Lung microvascular endothelial cell (primary cell): ENCODE results near the gene MACO1. TPM values are rescaled to one million over a fixed set of nuclear protein-coding genes. Genes with fewer than 3 reads are reported as not detected.
"Not testable (repeated sequence)": the region's sequence is repeated elsewhere in the genome, so short reads cannot be mapped to it uniquely, and the experiment has no call there.

Experiments used
- DNase-seq, 2 donors: peaks; one replicate each; pipeline versions ENCODE4 v3.0.0 to v3.0.0-alpha.2; 2010; ENCODE audit warnings: low read depth in 2 of 2
- total RNA-seq: library from RNA; depleted of rRNA; stranded (reverse); fragments of >200 nt; gene quantifications from 2 replicates; pipeline ENCODE4 v1.2.1, GENCODE V29; 2014

The MACO1 gene
- total RNA-seq, 1 donor from 2014 or later, result 21.8 TPM

DNA sequence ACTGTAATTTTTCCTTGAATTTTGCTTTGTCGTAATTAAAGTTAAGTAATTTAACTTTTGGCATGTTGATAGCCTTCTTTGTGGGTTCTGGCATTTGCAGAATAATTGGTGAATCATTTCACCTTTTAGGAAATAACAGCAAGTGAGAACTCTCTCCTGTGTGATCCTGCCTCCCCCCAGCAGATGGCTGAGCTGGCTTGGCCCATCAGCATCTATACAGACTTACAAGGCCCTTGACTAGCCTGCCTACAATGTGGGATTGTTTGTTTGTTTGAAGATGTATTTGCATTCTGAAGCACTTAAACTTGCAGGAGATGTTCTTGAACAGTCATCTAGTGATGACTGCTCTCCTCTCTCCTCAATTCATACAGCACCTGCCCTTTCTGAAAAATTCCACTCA is 55.9 kb downstream of the MACO1 start:
- DNase-seq, result peak; percentile 19 to 22

DNA sequence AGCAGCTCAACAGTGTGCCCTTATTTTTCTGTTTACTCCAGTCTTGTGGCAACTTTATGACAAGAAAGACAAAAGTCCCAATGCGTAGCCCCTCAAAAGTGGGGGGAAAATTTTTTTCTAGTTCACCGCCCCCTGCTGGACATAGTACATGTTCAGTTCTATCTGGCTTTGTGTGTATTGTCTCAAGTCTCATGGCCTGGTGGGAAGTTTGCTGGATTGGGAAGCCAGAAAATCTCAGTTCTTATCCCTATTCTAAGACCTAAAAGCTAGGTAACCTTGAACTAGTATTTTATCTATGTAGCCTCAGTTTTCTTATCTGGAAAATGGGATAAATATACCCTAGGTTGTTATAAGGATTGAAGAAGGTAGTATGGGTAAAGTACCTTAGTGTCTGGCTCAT is 56.9 kb downstream of the MACO1 start:
- DNase-seq, result no peak

DNA sequence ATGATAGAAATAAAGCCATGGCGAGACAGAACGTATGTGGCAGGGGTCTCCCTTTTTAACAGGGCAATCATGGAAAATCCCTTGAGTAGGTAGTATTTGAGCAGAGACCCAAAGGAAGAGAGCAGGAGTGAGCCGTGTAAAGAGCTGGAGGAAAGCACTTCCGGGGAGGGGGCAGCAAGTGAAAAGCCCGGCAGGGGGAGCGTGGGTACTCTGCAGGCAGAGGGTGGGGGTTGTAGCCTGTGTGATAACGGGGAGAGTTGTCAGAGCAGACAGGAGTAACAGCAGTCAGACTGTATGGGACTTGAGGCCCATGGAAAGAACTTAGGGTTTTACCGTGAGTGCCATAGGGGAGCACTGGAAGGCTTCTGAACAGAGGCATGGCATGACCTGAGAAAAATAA is 61.6 kb downstream of the MACO1 start:
- no peak for DNase-seq

DNA sequence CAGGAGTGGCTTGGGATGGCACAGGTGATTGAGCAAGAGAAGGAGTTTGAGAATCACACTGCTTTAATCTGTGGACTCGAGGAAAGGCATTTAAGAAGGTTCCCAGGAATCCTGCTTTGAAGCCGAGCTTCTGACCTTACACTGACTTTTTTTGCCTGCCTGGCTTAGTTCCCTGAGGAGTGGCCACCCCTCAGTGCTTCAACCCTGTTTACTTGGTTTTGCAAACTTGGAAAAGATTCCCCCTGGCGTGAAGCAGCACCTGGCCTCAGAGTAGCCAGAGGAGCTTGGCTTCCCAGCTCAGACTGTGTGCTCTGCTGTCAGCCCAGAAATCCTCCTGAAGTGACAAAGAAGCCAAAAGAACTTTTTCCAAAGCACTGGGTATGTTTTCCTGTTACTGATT is 64.3 kb downstream of the MACO1 start:
- no peak for DNase-seq

DNA sequence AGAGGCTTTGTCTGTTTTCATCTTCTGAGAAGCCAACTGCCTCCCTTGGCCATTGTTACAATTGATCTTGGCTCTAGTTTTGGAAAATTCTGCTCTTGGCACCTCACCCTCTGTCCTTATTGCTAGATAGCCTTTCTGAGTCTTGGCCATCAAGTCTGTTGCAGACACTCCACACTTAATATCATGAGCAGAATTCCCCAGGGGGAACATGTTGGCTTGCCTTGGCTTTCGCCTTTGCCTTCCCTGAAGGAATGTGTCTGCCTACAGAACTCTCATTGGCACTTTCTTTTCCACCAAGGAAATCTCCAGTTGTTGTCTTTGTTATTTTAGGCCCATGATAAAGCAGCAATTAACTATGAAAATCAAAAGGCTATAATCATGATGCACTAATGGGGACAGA is 70.0 kb downstream of the MACO1 start:
- DNase-seq, result no peak

DNA sequence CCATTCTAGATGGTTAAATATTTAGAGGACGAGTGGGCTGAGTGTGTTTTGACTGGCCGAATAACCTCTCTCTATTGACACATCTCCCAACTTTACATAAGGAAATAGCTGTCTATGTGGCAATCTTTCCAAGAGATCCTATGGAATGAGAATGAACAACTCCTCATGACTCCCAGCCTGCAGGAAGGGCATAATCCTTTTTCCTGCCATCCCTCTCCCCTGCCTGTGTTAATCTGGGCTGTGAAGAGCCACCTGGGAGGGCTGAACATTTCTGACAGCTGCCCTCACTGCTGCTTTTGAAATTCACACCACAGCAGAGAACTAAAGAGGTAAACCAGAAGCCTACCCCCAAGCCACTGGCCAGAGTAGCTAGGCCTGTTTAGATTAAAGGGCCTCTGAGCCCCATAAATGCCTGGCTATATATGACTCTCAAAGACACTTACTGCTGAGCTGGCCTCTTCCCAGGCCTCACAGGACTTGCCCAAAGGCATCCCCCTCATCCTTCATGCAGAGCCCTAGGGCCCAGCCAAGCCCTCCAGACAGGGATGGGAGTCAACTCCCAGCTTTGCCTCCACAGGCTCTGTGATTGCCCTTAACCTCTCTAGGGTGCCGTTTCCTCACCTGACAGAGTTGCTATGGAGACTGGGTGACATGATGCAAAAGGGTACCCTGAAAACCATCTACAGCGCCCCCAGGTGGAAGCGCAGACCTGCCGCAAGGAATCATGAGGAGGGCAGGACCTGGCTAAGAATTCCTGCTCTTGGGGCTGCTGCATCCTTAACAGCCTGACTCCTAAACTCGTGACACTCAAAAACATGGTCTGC is 70.8 kb downstream of the MACO1 start:
- peak in 1 of 2 donors; percentile 16 for DNase-seq

DNA sequence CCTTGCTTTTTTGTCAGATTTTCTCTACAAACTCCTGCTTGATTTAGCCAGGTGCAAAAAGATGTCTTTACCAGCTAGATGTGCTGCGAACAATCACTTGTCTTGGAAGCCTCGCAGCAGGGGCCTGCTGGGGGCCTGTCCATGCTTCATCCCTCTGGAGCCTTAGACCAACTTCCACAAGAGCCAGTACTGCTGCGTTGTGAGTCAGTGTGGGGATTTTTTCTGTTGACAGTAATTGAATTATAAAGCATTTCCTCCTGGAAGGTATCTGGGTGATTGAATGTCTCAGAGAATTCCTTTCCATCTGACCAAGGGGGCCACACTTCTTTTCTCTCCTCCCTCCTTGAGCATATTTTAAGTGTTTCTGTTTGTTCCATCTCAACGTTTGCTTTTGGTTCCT is 72.3 kb downstream of the MACO1 start:
- DNase-seq, result peak in 1 of 2 donors; percentile 62

DNA sequence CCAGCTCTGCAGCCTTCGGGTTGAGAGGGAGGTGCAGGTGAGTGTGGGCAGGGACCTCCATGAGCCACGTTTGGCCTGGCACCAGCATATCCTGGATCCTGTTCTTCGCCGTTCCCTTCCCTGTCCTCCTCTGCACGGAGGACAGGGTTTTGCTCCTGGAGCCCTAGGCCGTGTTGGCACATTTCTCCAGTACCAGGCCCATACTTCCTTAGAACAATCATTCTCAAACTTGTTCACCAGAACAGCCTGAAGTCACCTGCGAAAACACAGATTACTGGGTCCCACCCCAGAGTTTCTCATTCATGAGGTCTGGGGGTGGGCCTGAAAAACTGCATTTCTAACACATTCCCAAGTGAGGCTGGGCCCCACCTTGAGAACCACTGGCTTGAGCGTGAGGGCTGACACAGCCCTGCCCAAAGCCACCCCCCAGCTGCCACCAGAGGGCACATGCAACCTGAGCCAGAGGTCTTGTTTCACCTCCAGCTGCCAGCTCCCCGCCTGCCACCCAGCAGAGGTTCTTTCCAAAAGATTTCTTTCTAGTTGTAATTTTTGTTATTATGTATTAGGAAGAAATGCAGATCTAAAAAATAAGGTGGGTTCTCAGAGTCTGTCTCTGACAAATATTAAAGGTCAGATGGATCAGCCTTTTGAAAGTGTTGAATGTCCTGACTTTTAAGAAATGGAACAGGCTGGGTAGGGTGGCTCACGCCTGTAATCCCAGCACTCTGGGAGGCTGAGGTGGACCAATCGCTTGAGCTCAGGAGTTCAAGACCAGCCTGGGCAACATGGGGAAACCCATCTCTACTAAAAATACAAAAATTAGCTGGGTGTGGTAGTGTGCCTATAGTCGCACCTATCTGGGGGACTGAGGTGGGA is 73.1 kb downstream of the MACO1 start:
- peak; percentile 25 to 56 for DNase-seq

DNA sequence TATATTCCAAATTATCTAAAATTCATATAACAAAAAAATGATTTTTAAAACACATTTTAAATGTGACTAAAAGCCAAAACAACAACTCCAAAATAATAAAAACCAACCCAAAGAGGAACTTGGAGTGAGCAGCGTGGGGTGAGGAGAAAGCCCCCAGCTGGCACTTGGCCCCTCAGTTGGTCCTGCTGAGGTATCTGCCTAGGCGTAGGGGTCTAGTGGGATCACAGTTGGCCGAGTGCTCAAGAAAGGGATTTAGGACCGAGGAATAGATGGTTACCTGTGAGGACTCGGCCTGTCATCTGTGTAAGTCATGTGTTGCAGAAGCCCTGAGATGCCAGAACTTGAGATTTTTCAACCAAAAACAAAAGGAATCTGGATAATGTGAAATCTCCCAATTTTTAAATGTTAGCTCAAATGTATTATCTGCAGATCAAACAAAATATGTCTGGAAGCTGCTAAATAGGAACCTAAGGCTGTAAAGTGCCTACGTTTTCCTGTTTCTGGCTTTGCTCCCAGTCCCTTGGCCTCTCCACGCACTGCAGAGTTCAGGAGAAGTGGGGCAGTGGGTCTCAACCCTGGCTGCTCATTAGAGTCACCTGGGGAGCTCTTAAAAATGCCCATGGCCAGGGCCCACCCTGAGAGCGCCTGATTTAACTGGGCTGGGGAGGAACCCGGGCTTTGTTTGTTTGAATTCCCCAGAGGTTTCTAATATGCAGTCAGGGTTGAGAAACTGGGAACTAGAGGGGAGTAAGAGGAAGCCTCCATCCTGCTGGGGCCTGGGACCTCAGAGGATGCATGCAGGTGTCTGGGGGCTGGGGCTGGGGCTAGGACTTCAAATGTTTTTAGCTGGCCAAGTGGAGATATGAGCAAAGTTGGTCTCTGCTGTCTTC is 74.3 kb downstream of the MACO1 start:
- no peak for DNase-seq

DNA sequence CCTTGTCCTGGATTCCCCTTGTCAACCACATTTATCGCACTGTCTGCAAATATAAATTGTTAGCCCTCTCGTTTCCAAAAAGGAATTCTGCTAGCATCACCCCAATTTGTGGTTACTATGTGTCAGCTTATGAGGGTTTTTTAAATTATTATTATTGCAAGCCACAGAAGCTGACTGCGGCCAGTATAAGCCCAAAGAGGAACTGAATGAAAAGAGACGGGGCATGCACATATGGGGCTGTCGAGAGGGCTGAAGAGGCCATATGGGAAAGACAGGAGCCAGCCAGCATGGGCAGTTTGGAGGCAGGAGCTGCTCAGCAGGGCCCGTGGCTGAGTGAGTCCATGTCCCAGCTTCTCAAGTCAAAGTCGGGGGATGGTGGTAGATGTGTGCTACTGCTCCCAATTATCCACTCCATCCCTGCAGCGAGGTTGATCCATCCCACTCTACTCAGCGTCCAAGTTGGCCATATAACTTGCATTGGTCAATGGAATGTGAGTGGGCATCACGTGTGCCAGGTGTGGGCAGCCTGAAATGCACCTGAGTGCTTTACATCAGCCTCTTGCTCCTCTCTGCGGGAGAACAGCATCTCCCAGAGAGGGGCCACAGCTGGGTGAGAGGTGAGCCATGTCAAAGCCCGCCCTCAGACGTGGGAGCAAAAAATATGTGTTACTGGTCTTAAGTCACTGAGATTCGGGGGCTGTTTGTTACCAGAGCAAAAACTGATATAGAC is 75.1 kb downstream of the MACO1 start:
- DNase-seq, result no peak

DNA sequence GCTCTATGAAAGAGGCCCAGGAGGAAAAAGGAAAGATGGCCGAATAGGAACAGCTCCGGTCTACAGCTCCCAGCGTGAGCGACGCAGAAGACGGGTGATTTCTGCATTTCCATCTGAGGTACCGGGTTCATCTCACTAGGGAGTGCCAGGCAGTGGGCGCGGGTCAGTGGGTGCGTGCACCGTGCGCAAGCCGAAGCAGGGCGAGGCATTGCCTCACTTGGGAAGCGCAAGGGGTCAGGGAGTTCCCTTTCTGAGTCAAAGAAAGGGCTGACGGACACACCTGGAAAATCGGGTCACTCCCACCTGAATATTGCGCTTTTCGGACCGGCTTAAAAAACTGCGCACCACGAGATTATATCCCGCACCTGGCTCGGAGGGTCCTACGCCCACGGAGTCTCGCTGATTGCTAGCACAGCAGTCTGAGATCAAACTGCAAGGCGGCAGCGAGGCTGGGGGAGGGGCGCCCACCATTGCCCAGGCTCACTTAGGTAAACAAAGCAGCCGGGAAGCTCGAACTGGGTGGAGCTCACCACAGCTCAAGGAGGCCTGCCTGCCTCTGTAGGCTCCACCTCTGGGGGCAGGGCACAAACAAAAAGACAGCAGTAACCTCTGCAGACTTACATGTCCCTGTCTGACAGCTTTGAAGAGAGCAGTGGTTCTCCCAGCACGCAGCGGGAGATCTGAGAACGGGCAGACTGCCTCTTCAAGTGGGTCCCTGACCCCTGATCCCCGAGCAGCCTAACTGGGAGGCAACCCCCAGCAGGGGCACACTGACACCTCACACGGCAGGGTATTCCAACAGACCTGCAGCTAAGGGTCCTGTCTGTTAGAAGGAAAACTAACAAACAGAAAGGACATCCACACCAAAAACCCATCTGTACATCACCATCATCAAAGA is 76.1 kb downstream of the MACO1 start:
- DNase-seq, result not testable (repeated sequence)

DNA sequence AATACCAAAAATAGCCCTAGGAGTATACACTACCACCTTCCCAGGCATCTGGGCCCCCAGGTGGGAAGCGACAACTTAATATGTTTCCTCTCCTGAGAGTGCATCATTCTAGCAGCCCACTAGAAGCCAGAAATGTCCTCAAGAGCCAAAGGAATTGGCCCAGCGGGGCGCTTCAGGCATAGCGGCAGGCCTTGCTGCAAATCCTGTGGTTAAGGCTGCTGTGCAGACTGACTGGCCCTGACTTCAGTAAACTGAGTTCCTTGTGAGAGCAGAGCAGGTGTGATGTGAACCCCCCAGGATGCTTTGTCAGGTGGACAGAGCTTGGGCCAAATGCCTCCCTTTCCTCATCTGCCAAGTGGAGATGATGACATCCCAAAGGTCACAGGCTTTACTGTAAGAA is 83.0 kb downstream of the MACO1 start:
- DNase-seq, result no peak

DNA sequence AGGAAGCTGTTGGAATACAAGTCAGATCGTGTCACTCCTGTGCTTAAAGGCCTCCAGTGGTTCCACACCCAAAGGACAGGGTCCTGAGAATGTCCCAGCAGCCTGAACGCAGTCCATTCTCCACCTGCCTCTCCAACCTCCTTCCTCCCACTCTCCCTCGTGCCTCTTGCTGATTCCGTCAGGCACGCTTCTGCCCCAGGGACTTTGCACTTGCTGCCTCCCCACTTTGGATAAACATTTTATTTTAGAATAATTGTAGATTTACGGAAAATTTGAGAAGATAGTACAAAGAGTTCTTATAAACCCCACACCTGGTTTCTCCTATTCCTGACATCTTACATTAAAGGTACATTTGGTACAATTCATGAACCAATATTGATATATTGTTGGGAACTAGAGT is 84.3 kb downstream of the MACO1 start:
- DNase-seq, result no peak

DNA sequence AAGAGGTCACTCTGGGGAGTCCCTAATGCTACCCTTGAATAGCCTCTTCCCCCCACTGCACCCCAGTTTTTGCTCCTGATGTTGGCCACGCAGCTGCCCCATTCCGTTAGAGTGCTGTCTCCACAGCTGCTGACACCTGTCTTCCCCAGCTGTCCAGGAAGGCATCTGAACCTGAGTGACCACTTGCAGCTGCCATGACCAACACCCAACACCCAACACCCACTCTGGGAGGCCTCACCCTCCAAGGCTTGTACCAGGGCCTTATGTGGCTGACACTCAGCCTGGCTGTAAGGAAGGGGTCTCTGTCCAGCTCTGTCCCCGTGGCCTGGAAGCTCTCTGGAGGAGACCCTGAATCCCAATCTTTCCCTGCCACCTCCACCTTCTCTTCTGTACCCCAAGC is 86.0 kb downstream of the MACO1 start:
- DNase-seq, result no peak

DNA sequence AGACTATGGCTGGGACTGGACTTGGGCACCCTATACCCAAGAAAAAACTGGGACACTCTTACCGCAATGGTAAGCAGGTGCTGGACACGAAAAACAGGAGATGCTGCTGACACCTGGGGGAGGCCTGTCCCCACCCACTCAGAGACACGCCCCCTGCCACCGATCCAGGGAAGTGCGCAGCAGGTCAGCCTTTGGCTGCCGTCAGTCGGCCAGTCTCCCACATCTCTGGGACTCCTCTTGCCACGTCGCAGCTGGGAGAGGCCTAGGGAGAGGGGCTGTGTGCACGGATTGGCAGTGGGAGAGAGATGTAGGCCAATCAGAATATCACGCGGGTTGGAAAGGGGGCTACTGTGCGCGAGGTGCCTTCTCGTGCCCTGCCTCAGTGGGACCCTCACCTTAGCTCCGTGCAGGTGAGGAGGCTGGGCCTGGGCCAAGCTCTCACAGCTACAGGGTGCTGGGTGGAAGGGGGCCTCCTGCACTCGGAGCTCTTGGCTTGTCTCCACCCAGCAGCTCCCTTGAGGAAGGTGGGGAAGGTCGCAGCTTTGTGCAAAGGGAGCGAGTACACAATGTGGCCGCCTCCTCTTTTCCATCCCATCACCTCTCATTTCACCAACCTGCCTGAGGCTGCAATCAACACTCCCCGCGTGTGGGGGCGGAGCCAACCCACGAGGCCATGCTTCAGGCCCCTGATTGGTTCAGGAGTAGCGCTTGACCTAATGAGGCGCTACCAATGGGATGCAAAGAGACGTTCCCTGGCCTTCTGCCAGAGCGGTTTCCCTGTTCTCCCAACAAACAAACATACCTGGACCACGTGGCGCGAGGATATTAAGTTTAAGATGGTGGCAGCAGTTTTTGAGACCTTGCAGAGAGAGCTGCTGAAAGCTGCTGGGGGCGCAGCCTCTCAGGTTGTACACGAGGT is 87.0 kb downstream of the MACO1 start:
- no peak for DNase-seq

DNA sequence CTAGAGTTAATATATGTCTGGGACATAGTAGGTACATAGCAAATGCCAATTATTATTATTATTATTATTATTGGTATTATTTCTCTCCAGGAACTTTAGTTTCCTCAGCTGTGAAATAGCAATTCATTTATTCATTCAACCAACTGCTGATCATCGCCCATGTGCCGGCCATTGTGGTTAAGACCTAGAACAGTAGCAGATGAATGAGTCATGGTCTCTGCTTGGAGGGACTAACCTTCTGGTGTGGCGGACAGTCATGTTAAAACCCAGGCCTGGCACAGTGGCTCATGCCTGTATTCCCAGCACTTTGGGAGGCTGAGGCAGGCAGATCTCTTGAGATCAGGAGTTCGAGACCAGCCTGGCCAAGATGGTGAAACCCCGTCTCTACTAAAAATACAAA is 88.9 kb downstream of the MACO1 start:
- DNase-seq, result peak in 1 of 2 donors; percentile 58

DNA sequence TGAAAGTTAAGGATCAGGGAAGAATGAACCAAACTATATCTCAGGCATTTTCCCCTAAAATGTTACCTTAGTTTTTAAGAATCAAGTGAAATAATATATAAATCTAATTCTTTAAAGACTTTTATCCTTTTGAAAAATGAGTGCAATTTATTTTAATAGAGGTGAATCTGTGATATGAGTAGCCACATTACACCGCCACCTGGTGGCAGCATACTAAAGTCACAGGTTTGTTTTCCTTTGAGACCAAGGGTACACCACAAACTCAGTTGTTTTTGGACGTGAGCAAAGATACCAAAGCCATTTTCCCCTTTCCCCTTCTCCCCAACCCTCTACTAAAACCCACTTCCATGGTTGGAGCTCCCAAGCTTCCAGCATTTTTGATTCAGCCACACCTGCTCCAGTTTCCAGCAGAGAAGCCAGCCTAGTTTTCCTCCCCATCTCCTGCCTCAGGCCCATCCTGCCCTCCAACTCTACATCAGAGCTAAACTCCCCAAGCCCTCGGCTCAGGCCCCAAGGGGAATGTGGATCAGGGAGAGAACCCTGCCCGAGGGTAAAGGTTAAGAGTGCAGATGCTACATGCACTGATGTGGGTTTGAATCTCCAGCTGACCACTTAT is 89.9 kb downstream of the MACO1 start:
- DNase-seq, result peak; percentile 66 to 82

DNA sequence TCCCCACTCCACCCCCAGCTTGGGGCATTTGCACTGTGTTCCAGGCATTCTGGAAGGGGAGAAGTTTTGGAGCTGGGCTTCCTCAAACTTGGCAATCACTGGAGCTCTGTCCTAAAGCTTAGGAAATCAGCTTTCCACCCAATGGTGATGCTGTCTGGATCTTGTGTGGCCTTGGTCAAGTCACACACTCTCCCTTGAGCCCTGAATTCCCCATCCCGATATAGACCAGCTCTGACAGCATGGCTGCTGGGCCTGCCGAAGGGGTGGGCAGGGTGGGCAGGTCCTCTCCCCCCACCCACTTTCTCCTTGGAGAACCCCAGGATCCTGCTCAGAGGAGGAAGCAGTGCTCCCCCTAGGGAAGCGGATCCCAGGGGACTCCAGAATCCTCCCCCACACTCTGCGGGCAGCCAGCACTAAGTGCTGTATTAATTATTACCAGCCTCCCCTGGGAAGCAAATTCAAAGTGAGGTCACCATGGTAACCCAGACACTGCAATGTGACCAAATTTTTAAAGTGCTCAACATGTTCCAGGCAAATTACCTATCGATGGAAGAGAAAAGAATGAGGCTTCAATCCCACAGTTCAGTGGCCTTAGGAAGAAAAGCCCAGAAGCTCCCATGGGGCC is 91.4 kb downstream of the MACO1 start:
- no peak for DNase-seq
